GM12875 (cell line): ENCODE data around the gene PAPPA.

Experiments
- H3K4me3 ChIP-seq: one replicate; pipeline ENCODE4 v1.5.1; 2011; ENCODE audit warnings: low read depth, low read length, control low read depth
- TF ChIP-seq, protein P1 (sequence below): IDR thresholded peaks from 2 replicates; pipeline ENCODE4 v1.5.1; 2011; ENCODE audit warnings: low read depth, mild to moderate bottlenecking, control low read depth, inconsistent platforms, low read length, moderate library complexity, borderline replicate concordance; ENCODE audit not compliant: insufficient read depth

PAPPA gene

DNA sequence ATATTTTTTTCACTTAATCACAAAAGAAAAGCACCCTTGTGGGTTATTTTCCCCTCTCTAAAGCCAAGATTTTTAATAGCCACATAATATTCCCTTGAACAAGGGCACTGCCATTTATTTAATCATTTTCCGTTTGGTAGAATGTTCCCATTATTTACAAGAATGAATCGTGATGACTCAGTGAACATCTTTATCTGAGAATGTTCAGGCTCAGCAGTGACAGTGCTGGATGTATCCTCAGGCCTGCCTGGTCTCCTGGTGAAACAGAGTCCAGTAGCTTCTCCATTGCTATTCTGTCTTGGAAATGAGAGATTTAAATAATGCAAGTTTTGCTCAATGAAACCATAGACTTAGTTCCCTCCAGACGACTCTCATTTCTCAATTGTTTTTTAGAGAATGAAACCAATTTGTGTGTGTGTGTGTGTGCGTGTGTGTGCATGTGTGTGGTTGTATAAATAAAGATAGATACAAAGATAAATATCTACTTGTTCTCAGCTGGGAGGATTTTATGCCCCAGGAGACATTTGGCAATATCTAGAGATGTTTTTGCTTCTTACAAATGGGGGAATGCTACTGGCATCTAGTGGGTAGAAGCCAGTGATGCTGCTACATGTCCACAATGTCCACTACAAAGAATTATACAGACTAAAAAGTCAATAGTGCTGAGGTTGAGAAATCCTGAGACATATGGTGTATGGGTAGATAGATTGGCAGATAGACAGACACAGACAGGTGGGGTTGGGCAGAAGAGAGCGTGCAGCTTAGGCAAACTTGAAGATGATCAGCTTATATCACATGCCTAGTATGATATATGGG lies 55.0 kb downstream of the PAPPA start:
- H3K4me3 ChIP-seq: no peak overlapping the region
- TF ChIP-seq, protein P1, sequence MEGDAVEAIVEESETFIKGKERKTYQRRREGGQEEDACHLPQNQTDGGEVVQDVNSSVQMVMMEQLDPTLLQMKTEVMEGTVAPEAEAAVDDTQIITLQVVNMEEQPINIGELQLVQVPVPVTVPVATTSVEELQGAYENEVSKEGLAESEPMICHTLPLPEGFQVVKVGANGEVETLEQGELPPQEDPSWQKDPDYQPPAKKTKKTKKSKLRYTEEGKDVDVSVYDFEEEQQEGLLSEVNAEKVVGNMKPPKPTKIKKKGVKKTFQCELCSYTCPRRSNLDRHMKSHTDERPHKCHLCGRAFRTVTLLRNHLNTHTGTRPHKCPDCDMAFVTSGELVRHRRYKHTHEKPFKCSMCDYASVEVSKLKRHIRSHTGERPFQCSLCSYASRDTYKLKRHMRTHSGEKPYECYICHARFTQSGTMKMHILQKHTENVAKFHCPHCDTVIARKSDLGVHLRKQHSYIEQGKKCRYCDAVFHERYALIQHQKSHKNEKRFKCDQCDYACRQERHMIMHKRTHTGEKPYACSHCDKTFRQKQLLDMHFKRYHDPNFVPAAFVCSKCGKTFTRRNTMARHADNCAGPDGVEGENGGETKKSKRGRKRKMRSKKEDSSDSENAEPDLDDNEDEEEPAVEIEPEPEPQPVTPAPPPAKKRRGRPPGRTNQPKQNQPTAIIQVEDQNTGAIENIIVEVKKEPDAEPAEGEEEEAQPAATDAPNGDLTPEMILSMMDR: no peak

DNA sequence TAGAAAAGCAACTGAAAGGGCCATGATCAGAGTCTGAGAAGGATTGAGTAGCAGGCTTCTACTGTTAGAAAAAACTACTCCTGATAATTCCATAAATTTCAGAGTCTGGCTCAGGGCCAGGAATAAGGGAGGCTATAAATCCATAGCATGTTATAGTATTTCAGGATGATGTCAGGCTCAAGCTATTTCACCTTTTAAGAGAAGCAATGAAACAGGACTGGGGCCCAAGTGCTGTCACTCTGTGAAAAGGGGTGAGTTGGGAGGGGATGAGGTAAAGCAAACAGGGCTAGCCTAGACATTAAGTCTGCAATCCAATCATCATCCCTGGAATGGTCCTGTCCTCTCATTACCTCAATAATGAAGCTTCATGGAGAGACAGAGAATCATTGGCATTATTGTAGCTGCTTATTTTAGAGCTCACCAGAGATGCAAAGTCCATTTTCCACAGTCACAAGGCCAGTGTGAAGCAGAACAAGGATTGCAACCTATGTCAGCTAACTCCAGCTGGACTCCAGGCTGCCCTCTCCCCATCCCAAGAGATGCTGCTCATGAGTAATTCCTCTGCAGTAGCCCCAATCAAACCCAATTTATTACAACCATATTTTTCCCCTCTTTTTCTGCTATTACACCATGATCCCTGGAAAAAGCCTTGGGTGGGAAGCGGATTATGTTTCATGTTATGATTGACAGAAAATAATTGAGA lies 56.0 kb downstream of the PAPPA start:
- TF ChIP-seq, protein P1: no peak
- H3K4me3 ChIP-seq: no peak overlapping the region

DNA sequence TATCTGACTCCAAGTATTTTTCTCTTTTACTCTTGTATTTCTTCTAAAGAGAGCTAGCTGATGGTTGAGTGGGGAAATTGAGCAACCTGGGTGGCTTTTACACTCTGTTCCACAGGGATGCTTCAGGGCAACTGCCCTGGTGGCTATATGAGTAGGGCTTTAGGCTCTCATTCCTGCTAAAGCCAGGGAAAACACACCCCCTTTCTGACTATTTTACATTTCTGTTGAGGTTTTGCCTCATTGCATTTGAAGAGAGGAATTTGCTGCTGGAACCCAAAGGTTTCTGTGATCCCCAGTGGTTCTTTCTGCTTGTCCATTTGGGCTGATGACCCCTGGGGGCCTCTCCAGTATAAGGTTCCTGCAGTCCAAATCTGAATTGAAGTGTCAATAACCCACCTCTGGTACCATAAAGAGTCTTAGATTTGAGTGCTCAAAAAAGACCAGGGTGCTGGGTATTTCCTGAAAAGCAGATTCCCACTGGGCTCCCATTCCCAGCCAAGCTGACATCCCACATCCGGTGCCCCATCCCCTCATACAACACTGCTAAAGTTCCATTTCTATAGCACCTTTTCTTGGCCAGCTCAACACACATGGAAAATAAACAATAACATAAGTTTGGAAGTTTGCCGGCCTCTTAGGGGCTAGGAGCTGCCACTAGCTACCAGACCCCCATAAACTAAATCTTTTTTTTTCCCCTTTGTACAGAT lies 59.5 kb downstream of the PAPPA start:
- TF ChIP-seq, protein P1: no peak

DNA sequence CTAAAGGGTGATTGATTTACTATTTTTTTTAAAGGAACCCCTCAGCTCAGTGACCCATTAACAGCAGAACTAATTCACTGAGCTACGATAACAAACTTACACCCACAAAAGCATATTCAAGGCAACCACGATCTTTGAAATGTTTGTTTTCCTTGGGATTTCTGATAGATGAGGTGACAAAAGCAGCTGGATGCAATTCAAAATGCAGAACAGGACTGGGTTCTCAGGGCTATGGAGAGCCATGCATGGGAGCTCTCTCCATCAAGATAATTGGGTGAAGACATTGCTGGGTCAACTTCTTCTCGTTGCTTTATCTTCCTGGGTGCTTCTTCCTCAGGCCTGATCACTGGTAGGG lies 60.1 kb downstream of the PAPPA start:
- no peak overlapping the region for H3K4me3 ChIP-seq
- TF ChIP-seq, protein P1: no peak

More for the DNA sequence above, 59.5 kb downstream of the PAPPA start:
- H3K4me3 ChIP-seq: no peak overlapping the region

DNA sequence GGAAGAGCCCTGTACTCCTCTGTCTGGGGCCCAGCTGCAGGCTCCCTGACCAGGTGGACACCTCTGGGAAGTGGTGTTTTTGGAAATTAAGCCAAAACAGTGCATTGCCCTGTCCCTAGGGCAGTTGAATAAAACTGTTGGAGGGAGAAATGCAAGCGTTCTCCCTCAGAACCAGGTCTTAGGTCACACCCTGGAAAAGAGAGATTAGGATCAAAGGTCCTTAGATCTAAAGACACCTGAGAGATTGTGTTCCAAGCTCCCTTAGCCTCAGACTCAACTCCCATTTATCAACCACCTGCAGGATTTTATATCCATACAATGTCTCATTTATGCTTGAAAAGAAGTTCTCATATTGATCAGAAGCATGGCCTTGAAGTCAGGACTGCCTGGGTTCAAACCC lies 64.8 kb downstream of the PAPPA start:
- TF ChIP-seq, protein P1: no peak
- H3K4me3 ChIP-seq: no peak overlapping the region

DNA sequence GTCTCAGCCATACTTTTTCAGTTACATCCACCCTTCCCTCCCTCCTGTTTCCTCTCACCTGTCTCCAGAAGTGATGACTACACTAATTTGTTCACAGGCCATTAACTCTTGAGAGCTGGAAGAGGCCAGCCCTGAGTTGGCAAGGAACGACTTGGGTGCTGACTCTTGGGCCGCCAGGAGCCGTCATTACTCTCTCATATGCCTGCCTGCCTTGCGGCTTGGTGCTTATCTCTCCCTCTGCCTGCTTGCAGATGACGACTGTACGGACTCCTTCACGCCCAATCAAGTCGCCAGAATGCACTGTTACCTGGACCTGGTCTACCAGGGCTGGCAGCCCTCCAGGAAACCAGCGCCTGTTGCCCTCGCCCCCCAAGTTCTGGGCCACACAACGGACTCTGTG lies 66.1 kb downstream of the PAPPA start:
- no peak overlapping the region for H3K4me3 ChIP-seq
- TF ChIP-seq, protein P1: no peak

DNA sequence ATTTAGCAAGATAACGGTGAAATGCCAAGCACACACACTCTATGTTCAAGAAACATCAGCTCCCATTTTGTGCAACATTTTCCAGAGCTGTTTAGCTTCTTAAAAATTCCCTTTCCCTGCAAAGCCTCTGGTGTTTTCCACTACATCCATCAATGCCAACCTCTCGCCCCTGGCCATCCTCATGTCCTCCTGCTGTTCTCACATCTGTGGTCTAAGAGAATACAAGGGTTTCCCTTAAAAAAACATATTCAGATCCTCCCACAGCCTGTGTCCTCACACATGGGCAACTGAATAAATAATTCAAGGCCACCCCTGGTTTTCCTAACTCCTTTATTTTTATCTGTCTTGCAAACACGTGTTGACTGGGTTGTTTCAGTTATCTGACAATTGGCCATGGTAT lies 70.3 kb downstream of the PAPPA start:
- no peak overlapping the region for H3K4me3 ChIP-seq
- TF ChIP-seq, protein P1: no peak
